C4-2B (cell line): ENCODE data around the gene FLT3LG.

ENCODE experiments used
- H3K27ac ChIP-seq: fragments of 450-650 bp; 2 replicates; pipeline ENCODE4 v1.5.1; 2017
- ZFX ChIP-seq: fragments of 450-650 bp; IDR thresholded peaks from 2 replicates; pipeline ENCODE4 v1.6.1; 2017
- TF ChIP-seq, protein P1 (sequence below): fragments of 450-650 bp; conservative IDR thresholded peaks from 2 replicates; pipeline ENCODE4 v1.5.1; 2017; ENCODE audit warnings: mild to moderate bottlenecking

The FLT3LG gene

GRCh38 chr19:49488046-49488862, 14.2 kb downstream of the FLT3LG start:
- TF ChIP-seq, protein P1, sequence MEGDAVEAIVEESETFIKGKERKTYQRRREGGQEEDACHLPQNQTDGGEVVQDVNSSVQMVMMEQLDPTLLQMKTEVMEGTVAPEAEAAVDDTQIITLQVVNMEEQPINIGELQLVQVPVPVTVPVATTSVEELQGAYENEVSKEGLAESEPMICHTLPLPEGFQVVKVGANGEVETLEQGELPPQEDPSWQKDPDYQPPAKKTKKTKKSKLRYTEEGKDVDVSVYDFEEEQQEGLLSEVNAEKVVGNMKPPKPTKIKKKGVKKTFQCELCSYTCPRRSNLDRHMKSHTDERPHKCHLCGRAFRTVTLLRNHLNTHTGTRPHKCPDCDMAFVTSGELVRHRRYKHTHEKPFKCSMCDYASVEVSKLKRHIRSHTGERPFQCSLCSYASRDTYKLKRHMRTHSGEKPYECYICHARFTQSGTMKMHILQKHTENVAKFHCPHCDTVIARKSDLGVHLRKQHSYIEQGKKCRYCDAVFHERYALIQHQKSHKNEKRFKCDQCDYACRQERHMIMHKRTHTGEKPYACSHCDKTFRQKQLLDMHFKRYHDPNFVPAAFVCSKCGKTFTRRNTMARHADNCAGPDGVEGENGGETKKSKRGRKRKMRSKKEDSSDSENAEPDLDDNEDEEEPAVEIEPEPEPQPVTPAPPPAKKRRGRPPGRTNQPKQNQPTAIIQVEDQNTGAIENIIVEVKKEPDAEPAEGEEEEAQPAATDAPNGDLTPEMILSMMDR, result no peak
- TF ChIP-seq ZFX, result no peak
- H3K27ac ChIP-seq, result peak overlapping the region; percentile 97

DNA sequence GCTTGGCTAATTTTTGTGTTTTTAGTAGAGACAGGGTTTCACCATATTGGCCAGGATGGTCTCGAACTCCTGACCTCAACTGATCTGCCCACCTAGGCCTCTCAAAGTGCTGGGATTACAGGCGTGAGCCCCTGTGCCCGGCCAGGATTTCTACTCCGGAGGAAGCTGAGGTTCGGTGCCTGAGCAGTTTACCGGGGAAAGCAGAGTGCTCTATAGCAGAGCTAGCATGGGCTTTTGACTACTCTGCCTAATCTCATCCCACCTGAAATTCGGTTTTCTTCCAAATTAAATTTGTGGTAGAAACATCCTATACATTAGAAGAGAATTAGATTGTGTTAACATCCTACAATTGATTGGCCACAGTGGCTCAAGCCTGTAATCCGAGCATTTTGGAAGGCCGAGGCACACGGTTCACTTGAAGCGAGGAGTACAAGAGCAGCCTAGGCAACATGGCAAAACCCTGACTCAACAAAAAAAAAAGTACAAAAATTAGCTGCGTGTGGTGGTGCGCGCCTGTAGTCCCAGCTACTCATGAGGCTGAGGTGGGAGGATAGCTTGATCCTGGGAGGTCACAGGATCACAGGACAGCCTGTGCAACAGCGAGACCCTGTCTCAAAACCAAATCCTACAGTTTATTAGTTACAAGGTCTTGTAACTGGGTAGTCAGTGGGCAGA, 15.0 kb downstream of the FLT3LG start:
- TF ChIP-seq, protein P1, result no peak
- TF ChIP-seq ZFX, result no peak
- peak overlapping the region; percentile 97 for H3K27ac ChIP-seq

DNA sequence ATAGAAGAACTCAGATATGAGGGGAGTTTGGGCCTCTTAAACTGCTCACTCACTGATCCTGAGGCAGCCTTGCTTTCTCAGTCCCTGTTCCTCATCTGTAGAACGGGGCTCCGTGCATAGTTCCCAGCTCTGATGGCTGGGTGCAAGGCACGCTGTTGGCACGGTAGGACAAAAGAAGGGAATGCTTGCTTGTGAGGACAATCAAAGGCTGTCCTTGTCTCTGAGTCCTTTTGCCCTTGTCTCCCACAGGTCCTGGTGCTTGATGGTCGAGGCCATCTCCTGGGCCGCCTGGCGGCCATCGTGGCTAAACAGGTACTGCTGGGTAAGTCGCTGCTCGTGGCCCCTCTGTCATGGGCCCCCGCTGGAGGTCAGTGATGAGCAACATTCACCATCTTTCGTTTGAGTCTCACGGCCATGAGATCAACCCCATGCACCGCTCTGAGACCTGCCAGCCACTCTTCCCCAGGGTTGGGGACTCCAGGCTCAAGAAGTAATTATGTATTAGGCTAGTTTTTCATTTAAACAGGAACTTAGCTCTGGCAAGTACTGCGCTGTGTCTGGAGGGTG, 15.7 kb downstream of the FLT3LG start:
- peak overlapping the region; percentile 97 for H3K27ac ChIP-seq
- TF ChIP-seq ZFX, result no peak
- TF ChIP-seq, protein P1, result no peak

- peak overlapping the region; percentile 97 for H3K27ac ChIP-seq
- TF ChIP-seq, protein P1, result no peak
- no peak for TF ChIP-seq ZFX
Measured at GRCh38 chr19:49490287-49491029, 16.4 kb downstream of the FLT3LG start.

- TF ChIP-seq ZFX, result no peak
- TF ChIP-seq, protein P1, result no peak
- peak overlapping the region; percentile 97 for H3K27ac ChIP-seq
Measured at GRCh38 chr19:49491030-49491803, 17.2 kb downstream of the FLT3LG start.

GRCh38 chr19:49491804-49492572, 18.0 kb downstream of the FLT3LG start:
- TF ChIP-seq, protein P1, result no peak
- TF ChIP-seq ZFX, result no peak
- H3K27ac ChIP-seq, result peak overlapping the region; percentile 97; the same call in 1 of the 2 replicates
